HEK293 (cell line): Measurements from ENCODE around the gene ATAT1.

Source experiments
- EGR2 ChIP-seq: fragments of 450-650 bp; formaldehyde crosslinking; IDR thresholded peaks from 2 replicates; pipeline ENCODE4 v1.5.1; 2016; ENCODE audit warnings: low read depth, missing biosample characterization, missing genetic modification characterization
- KLF16 ChIP-seq: fragments of 450-650 bp; formaldehyde crosslinking; IDR thresholded peaks from 2 replicates; pipeline ENCODE4 v1.5.1; 2017; ENCODE audit warnings: missing biosample characterization, missing genetic modification characterization
- KLF8 ChIP-seq: fragments of 450-650 bp; formaldehyde crosslinking; IDR thresholded peaks from 2 replicates; pipeline ENCODE4 v1.5.1; 2016; ENCODE audit warnings: missing biosample characterization, missing genetic modification characterization
- KLF9 ChIP-seq: fragments of 450-650 bp; formaldehyde crosslinking; IDR thresholded peaks from 2 replicates; pipeline ENCODE4 v1.5.1; 2016; ENCODE audit warnings: missing biosample characterization, missing genetic modification characterization, low read depth
- MYNN ChIP-seq: fragments of 450-650 bp; formaldehyde crosslinking; IDR thresholded peaks from 2 replicates; pipeline ENCODE4 v1.5.1; 2016; ENCODE audit warnings: missing biosample characterization, missing genetic modification characterization, borderline replicate concordance
- SP7 ChIP-seq: fragments of 450-650 bp; formaldehyde crosslinking; IDR thresholded peaks from 2 replicates; pipeline ENCODE4 v1.5.1; 2016; ENCODE audit warnings: missing biosample characterization, missing genetic modification characterization
- YY2 ChIP-seq: fragments of 450-650 bp; formaldehyde crosslinking; IDR thresholded peaks from 2 replicates; pipeline ENCODE4 v1.5.1; 2016; ENCODE audit warnings: missing biosample characterization, missing genetic modification characterization
- ZNF16 ChIP-seq: fragments of 450-650 bp; formaldehyde crosslinking; IDR thresholded peaks from 2 replicates; pipeline ENCODE4 v1.5.1; 2016; ENCODE audit warnings: low read depth, missing biosample characterization, missing genetic modification characterization
- ZNF2 ChIP-seq: fragments of 450-650 bp; formaldehyde crosslinking; IDR thresholded peaks from 2 replicates; pipeline ENCODE4 v1.5.1; 2016; ENCODE audit warnings: missing biosample characterization, missing genetic modification characterization
- ZNF211 ChIP-seq: fragments of 450-650 bp; formaldehyde crosslinking; IDR thresholded peaks from 2 replicates; pipeline ENCODE4 v1.5.1; 2016; ENCODE audit warnings: low read depth, missing biosample characterization, missing genetic modification characterization
- ZNF239 ChIP-seq: fragments of 450-650 bp; formaldehyde crosslinking; IDR thresholded peaks from 2 replicates; pipeline ENCODE4 v1.5.1; 2016; ENCODE audit warnings: missing biosample characterization, missing genetic modification characterization
- ZNF248 ChIP-seq: fragments of 450-650 bp; formaldehyde crosslinking; IDR thresholded peaks from 2 replicates; pipeline ENCODE4 v1.5.1; 2017; ENCODE audit warnings: missing biosample characterization, missing genetic modification characterization
- ZNF274 ChIP-seq, 2 experiments: fragments of 200-500 bp in 1 of 2; fragments of 450-650 bp in 1 of 2; sonication (Bioruptor generic) in 1 of 2; formaldehyde crosslinking in 1 of 2; IDR thresholded peaks; 2 replicates each; pipeline versions ENCODE4 v1.5.1 to v1.6.1; 2014 to 2016; ENCODE audit warnings: borderline replicate concordance in 1 of 2, inconsistent platforms in 1 of 2, low read length in 1 of 2, missing biosample characterization in 1 of 2, missing genetic modification characterization in 1 of 2
- ZNF311 ChIP-seq: fragments of 450-650 bp; formaldehyde crosslinking; IDR thresholded peaks from 2 replicates; pipeline ENCODE4 v1.5.1; 2017; ENCODE audit warnings: missing biosample characterization, missing genetic modification characterization, borderline replicate concordance
- ZNF426 ChIP-seq: fragments of 450-650 bp; formaldehyde crosslinking; IDR thresholded peaks from 2 replicates; pipeline ENCODE4 v1.5.1; 2017; ENCODE audit warnings: missing biosample characterization, missing genetic modification characterization, mild to moderate bottlenecking, inconsistent platforms, moderate library complexity
- ZNF501 ChIP-seq: fragments of 450-650 bp; formaldehyde crosslinking; IDR thresholded peaks from 2 replicates; pipeline ENCODE4 v1.5.1; 2016; ENCODE audit warnings: missing biosample characterization, missing genetic modification characterization
- ZNF621 ChIP-seq: fragments of 450-650 bp; formaldehyde crosslinking; IDR thresholded peaks from 2 replicates; pipeline ENCODE4 v1.5.1; 2017; ENCODE audit warnings: missing biosample characterization, missing genetic modification characterization
- ZNF660 ChIP-seq: fragments of 450-650 bp; IDR thresholded peaks from 2 replicates; pipeline ENCODE4 v1.5.1; 2018; ENCODE audit warnings: missing biosample characterization, mild to moderate bottlenecking, missing genetic modification characterization
- ZNF670 ChIP-seq: fragments of 450-650 bp; formaldehyde crosslinking; IDR thresholded peaks from 2 replicates; pipeline ENCODE4 v1.5.1; 2016; ENCODE audit warnings: missing biosample characterization, missing genetic modification characterization, low read depth
- ZNF701 ChIP-seq: fragments of 450-650 bp; formaldehyde crosslinking; IDR thresholded peaks from 2 replicates; pipeline ENCODE4 v1.5.1; 2016; ENCODE audit warnings: missing biosample characterization, missing genetic modification characterization
- ZNF707 ChIP-seq: fragments of 450-650 bp; formaldehyde crosslinking; IDR thresholded peaks from 2 replicates; pipeline ENCODE4 v1.5.1; 2016; ENCODE audit warnings: missing biosample characterization, missing genetic modification characterization
- ZNF747 ChIP-seq: fragments of 450-650 bp; formaldehyde crosslinking; IDR thresholded peaks from 2 replicates; pipeline ENCODE4 v1.5.1; 2016; ENCODE audit warnings: missing biosample characterization, missing genetic modification characterization
- ZNF785 ChIP-seq: fragments of 450-650 bp; formaldehyde crosslinking; IDR thresholded peaks from 2 replicates; pipeline ENCODE4 v1.5.1; 2016; ENCODE audit warnings: missing biosample characterization, missing genetic modification characterization
- ZSCAN16 ChIP-seq: fragments of 450-650 bp; formaldehyde crosslinking; IDR thresholded peaks from 2 replicates; pipeline ENCODE4 v1.5.1; 2016; ENCODE audit warnings: missing biosample characterization, missing genetic modification characterization
- TF ChIP-seq, protein P1 (sequence below): fragments of 450-650 bp; formaldehyde crosslinking; IDR thresholded peaks from 2 replicates; pipeline ENCODE4 v1.5.1; 2017; ENCODE audit warnings: missing biosample characterization, missing genetic modification characterization
- TF ChIP-seq, protein P2 (sequence below): fragments of 450-650 bp; formaldehyde crosslinking; IDR thresholded peaks from 2 replicates; pipeline ENCODE4 v1.5.1; 2016; ENCODE audit warnings: missing biosample characterization, missing genetic modification characterization
- TF ChIP-seq, protein P3 (sequence below): fragments of 450-650 bp; formaldehyde crosslinking; IDR thresholded peaks from 2 replicates; pipeline ENCODE4 v1.5.1; 2016; ENCODE audit warnings: missing biosample characterization, missing genetic modification characterization
- TF ChIP-seq, protein P4 (sequence below): fragments of 450-650 bp; formaldehyde crosslinking; IDR thresholded peaks from 2 replicates; pipeline ENCODE4 v1.5.1; 2016; ENCODE audit warnings: missing biosample characterization, missing genetic modification characterization, low read depth
- TF ChIP-seq, protein P5 (sequence below): fragments of 450-650 bp; formaldehyde crosslinking; IDR thresholded peaks from 2 replicates; pipeline ENCODE4; 2016; ENCODE audit warnings: missing biosample characterization, missing genetic modification characterization
- TF ChIP-seq, protein P6 (sequence below): fragments of 450-650 bp; formaldehyde crosslinking; IDR thresholded peaks from 2 replicates; pipeline ENCODE4 v1.5.1; 2016; ENCODE audit warnings: missing biosample characterization, missing genetic modification characterization

Gene ATAT1

DNA sequence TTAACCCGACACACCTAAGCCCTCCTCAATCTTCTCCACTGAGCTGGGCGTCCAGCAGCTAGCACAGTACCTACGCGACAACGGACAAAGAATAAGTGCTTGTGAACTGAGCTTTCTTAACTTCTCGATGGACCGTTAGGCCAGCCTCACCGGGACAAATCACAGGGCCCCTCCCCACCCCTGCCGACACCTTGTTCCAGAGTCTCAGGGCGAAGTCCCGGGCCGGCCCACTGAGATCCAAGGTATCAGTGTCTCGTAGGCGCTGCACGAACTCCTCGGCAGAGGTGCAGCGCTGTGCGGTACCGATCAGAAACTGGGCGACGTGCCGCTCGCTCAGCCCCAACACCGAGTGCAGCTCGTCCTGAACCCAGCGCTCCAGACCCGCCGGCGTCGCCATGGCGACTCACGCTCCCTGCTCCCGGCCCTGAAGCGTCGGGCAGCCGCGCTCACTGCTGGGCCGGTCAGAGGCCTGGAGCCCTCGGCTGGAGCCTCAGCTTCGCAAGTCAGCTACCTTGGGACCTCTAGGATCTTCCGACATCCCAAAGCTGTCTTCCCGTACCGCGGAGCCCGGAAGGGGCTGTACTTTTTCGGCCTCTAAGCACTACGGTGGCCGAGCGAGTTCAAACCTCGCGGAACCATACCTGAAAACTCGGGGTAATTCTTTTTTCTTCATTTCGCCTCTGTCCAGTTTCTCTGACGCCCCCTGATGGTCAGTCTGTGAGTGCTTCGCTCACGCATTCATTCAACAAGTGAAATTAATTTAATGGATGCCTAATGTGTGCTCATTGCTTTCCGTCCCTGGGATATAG is 46.0 kb downstream of the ATAT1 start, which contains the start of gene DHX16 (continued):
- TF ChIP-seq ZNF660 (tag by site-specific recombination) (peak; percentile 98), YY2 (tag by site-specific recombination) (0 out of 2 replicates have a peak, but pooled peaks have one; percentile 57), ZNF701 (tag by site-specific recombination) (no peak), ZNF785 (no peak), ZNF274 (IDR thresholded peaks at IDR 0.05; ENCODE audit: low read length) (no peak), ZNF274 (tag by site-specific recombination; IDR thresholded peaks at IDR 0.05; ENCODE audit: borderline replicate concordance) (no peak), SP7 (tag by site-specific recombination) (peak; percentile 65), ZNF311 (tag by site-specific recombination) (no peak), ZNF621 (tag by site-specific recombination) (no peak), KLF8 (tag by site-specific recombination) (peak; percentile 42; the same call in 1 of the 2 replicates), KLF16 (tag by site-specific recombination) (no peak), ZNF426 (no peak), ZNF747 (tag by site-specific recombination) (no peak), ZNF670 (tag by site-specific recombination) (no peak), MYNN (tag by site-specific recombination) (peak; percentile 25; the same call in 1 of the 2 replicates), ZNF211 (tag by site-specific recombination) (no peak), ZNF16 (tag by site-specific recombination) (no peak), ZNF2 (tag by site-specific recombination) (peak; percentile 98), ZSCAN16 (no peak), ZNF239 (tag by site-specific recombination) (no peak), KLF9 (tag by site-specific recombination) (no peak), EGR2 (tag by site-specific recombination) (no peak), ZNF501 (tag by site-specific recombination) (peak; percentile 88), ZNF707 (no peak), ZNF248 (tag by site-specific recombination) (no peak)
- TF ChIP-seq, protein P1, sequence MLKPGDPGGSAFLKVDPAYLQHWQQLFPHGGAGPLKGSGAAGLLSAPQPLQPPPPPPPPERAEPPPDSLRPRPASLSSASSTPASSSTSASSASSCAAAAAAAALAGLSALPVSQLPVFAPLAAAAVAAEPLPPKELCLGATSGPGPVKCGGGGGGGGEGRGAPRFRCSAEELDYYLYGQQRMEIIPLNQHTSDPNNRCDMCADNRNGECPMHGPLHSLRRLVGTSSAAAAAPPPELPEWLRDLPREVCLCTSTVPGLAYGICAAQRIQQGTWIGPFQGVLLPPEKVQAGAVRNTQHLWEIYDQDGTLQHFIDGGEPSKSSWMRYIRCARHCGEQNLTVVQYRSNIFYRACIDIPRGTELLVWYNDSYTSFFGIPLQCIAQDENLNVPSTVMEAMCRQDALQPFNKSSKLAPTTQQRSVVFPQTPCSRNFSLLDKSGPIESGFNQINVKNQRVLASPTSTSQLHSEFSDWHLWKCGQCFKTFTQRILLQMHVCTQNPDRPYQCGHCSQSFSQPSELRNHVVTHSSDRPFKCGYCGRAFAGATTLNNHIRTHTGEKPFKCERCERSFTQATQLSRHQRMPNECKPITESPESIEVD (tag by site-specific recombination), result peak; percentile 21; the same call in 1 of the 2 replicates
- TF ChIP-seq, protein P2, sequence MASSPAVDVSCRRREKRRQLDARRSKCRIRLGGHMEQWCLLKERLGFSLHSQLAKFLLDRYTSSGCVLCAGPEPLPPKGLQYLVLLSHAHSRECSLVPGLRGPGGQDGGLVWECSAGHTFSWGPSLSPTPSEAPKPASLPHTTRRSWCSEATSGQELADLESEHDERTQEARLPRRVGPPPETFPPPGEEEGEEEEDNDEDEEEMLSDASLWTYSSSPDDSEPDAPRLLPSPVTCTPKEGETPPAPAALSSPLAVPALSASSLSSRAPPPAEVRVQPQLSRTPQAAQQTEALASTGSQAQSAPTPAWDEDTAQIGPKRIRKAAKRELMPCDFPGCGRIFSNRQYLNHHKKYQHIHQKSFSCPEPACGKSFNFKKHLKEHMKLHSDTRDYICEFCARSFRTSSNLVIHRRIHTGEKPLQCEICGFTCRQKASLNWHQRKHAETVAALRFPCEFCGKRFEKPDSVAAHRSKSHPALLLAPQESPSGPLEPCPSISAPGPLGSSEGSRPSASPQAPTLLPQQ (tag by site-specific recombination), result peak; percentile 66
- TF ChIP-seq, protein P3, sequence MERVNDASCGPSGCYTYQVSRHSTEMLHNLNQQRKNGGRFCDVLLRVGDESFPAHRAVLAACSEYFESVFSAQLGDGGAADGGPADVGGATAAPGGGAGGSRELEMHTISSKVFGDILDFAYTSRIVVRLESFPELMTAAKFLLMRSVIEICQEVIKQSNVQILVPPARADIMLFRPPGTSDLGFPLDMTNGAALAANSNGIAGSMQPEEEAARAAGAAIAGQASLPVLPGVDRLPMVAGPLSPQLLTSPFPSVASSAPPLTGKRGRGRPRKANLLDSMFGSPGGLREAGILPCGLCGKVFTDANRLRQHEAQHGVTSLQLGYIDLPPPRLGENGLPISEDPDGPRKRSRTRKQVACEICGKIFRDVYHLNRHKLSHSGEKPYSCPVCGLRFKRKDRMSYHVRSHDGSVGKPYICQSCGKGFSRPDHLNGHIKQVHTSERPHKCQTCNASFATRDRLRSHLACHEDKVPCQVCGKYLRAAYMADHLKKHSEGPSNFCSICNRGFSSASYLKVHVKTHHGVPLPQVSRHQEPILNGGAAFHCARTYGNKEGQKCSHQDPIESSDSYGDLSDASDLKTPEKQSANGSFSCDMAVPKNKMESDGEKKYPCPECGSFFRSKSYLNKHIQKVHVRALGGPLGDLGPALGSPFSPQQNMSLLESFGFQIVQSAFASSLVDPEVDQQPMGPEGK (tag by site-specific recombination), result no peak
- TF ChIP-seq, protein P4, sequence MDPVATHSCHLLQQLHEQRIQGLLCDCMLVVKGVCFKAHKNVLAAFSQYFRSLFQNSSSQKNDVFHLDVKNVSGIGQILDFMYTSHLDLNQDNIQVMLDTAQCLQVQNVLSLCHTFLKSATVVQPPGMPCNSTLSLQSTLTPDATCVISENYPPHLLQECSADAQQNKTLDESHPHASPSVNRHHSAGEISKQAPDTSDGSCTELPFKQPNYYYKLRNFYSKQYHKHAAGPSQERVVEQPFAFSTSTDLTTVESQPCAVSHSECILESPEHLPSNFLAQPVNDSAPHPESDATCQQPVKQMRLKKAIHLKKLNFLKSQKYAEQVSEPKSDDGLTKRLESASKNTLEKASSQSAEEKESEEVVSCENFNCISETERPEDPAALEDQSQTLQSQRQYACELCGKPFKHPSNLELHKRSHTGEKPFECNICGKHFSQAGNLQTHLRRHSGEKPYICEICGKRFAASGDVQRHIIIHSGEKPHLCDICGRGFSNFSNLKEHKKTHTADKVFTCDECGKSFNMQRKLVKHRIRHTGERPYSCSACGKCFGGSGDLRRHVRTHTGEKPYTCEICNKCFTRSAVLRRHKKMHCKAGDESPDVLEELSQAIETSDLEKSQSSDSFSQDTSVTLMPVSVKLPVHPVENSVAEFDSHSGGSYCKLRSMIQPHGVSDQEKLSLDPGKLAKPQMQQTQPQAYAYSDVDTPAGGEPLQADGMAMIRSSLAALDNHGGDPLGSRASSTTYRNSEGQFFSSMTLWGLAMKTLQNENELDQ (tag by site-specific recombination), result no peak
- TF ChIP-seq, protein P5, sequence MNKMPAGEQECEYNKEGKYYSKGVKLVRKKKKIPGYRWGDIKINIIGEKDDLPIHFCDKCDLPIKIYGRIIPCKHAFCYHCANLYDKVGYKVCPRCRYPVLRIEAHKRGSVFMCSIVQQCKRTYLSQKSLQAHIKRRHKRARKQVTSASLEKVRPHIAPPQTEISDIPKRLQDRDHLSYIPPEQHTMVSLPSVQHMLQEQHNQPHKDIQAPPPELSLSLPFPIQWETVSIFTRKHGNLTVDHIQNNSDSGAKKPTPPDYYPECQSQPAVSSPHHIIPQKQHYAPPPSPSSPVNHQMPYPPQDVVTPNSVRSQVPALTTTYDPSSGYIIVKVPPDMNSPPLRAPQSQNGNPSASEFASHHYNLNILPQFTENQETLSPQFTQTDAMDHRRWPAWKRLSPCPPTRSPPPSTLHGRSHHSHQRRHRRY (tag by site-specific recombination), result no peak
- TF ChIP-seq, protein P6, sequence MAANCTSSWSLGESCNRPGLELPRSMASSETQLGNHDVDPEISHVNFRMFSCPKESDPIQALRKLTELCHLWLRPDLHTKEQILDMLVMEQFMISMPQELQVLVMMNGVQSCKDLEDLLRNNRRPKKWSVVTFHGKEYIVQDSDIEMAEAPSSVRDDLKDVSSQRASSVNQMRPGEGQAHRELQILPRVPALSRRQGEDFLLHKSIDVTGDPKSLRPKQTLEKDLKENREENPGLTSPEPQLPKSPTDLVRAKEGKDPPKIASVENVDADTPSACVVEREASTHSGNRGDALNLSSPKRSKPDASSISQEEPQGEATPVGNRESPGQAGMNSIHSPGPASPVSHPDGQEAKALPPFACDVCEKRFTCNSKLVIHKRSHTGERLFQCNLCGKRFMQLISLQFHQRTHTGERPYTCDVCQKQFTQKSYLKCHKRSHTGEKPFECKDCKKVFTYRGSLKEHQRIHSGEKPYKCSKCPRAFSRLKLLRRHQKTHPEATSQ (tag by site-specific recombination), result no peak
